Calu3 (cell line): ENCODE measurements around the gene GTPBP3. TPM values are rescaled to one million over a fixed set of nuclear protein-coding genes. Genes with fewer than 3 reads are reported as not detected.

Source experiments
- BruUV-seq: library from RNA; stranded (reverse); fragments of 400-500 nt; replicated peaks from 2 replicates; lab custom pipeline; 2021; lab: Mats Ljungman, UMichigan
- CTCF ChIA-PET: fragments of 300-600 bp; sonication (Branson Sonifier 250); formaldehyde crosslinking; loops from one replicate; lab custom pipeline; 2022; ENCODE audit warnings: antibody characterized with exemption; lab: Charles Lee
- DNase-seq: peaks from one replicate; pipeline ENCODE4 v3.0.0; 2022
- H3K27ac Mint-ChIP-seq: one replicate; pipeline ENCODE4 v1.8.0; 2022; ENCODE audit warnings: mixed read lengths; ENCODE audit not compliant: unreplicated experiment
- H3K27me3 Mint-ChIP-seq: one replicate; pipeline ENCODE4 v1.8.0; 2022; ENCODE audit warnings: mixed read lengths; ENCODE audit not compliant: unreplicated experiment
- H3K36me3 Mint-ChIP-seq: one replicate; pipeline ENCODE4 v1.8.0; 2022; ENCODE audit warnings: mild to moderate bottlenecking, moderate library complexity, mixed read lengths; ENCODE audit not compliant: insufficient read depth, unreplicated experiment
- H3K4me1 Mint-ChIP-seq: one replicate; pipeline ENCODE4 v1.8.0; 2022; ENCODE audit warnings: mild to moderate bottlenecking, low read depth, mixed read lengths; ENCODE audit not compliant: unreplicated experiment
- H3K4me3 Mint-ChIP-seq: one replicate; pipeline ENCODE4 v1.8.0; 2022; ENCODE audit warnings: mild to moderate bottlenecking, low read depth, moderate library complexity, mixed read lengths; ENCODE audit not compliant: unreplicated experiment
- H3K9me3 Mint-ChIP-seq: one replicate; pipeline ENCODE4 v1.8.0; 2022; ENCODE audit warnings: low read depth, mixed read lengths; ENCODE audit not compliant: unreplicated experiment
- CTCF ChIP-seq: fragments of 200-600 bp; IDR thresholded peaks from one replicate; pipeline ENCODE4 v1.8.0; 2022; ENCODE audit warnings: antibody characterized with exemption; ENCODE audit not compliant: unreplicated experiment
- intact Hi-C: fragments of 100-400 bp; cut with micrococcal nuclease; formaldehyde crosslinking; loops from one replicate; pipeline ENCODE4 v1.10.0; 2022; ENCODE audit not compliant: unreplicated experiment
- total RNA-seq: library from RNA; stranded (reverse); gene quantifications from 2 replicates; pipeline ENCODE4 v1.2.3, GENCODE V29; 2022

Gene GTPBP3
- total RNA-seq, 1 experiment from 2014 or later: 40.9 TPM

- intact Hi-C loops: no loop called here
- no peak for TF ChIP-seq CTCF
- CTCF ChIA-PET: no interaction called here
- Mint-ChIP-seq H3K4me1 (no peaks in the 10 kb centered on the region), H3K4me3 (no peak overlapping the region), H3K27ac (no peak overlapping the region), H3K36me3 (peaks cover 20% of the 10 kb centered on the region), H3K9me3 (no peaks in the 10 kb centered on the region), H3K27me3 (no peaks in the 10 kb centered on the region)
- DNase-seq: no peak
- BruUV-seq: no TSS peak
Observed at GRCh38 chr19:17323964-17324332, 13.4 kb upstream of the GTPBP3 start.

GRCh38 chr19:17324357-17325114 is 12.8 kb upstream of the GTPBP3 start:
- Mint-ChIP-seq H3K9me3 (no peaks in the 10 kb centered on the region), H3K27ac (no peak overlapping the region), H3K4me3 (no peak overlapping the region), H3K36me3 (peaks cover 20% of the 10 kb centered on the region), H3K4me1 (no peaks in the 10 kb centered on the region), H3K27me3 (no peaks in the 10 kb centered on the region)
- BruUV-seq: no TSS peak
- TF ChIP-seq CTCF: no peak
- CTCF ChIA-PET: interaction anchor here (0.6 kb wide), 1 partner anchor 19 kb away, joined by 4 read pairs; no protein-coding TSS in a partner anchor
- intact Hi-C loops: no loop called here
- no peak for DNase-seq

- Mint-ChIP-seq H3K9me3 (no peaks in the 10 kb centered on the region), H3K36me3 (peaks cover 17% of the 10 kb centered on the region), H3K4me1 (no peaks in the 10 kb centered on the region), H3K27me3 (no peaks in the 10 kb centered on the region), H3K27ac (no peak overlapping the region), H3K4me3 (no peak overlapping the region)
- intact Hi-C loops: no loop called here
- no TSS peak for BruUV-seq
- no peak for DNase-seq
- CTCF ChIA-PET: interaction anchor here (0.6 kb wide), 1 partner anchor 20 kb away, joined by 4 read pairs; no protein-coding TSS in a partner anchor
- no peak for TF ChIP-seq CTCF
Observed at GRCh38 chr19:17325133-17325532, 12.2 kb upstream of the GTPBP3 start.

- H3K36me3 Mint-ChIP-seq: peaks cover 16% of the 10 kb centered on the region
- intact Hi-C loops: no loop called here
- BruUV-seq: no TSS peak
- H3K27ac Mint-ChIP-seq: no peak overlapping the region
- no peaks in the 10 kb centered on the region for H3K27me3 Mint-ChIP-seq
- no peak overlapping the region for H3K4me3 Mint-ChIP-seq
- TF ChIP-seq CTCF: no peak
- H3K9me3 Mint-ChIP-seq: no peaks in the 10 kb centered on the region
- CTCF ChIA-PET: no interaction called here
- no peaks in the 10 kb centered on the region for H3K4me1 Mint-ChIP-seq
- DNase-seq: no peak
Observed at GRCh38 chr19:17325881-17326594, 11.3 kb upstream of the GTPBP3 start.
